Loucy (cell line): Measurements from ENCODE around the gene IQCK.

Source experiments
- EZH2phosphoT487 ChIP-seq: fragments of 200-600 bp; IDR thresholded peaks from 2 replicates; pipeline ENCODE4 v1.6.1; 2018; ENCODE audit warnings: antibody characterized with exemption, mild to moderate bottlenecking, moderate library complexity, borderline replicate concordance
- TF ChIP-seq, protein P1 (sequence below): fragments of 200-600 bp; sonication (generic); conservative IDR thresholded peaks from 2 replicates; pipeline ENCODE4 v1.5.1; 2014; ENCODE audit warnings: mild to moderate bottlenecking, antibody characterized with exemption, low read length

DNA sequence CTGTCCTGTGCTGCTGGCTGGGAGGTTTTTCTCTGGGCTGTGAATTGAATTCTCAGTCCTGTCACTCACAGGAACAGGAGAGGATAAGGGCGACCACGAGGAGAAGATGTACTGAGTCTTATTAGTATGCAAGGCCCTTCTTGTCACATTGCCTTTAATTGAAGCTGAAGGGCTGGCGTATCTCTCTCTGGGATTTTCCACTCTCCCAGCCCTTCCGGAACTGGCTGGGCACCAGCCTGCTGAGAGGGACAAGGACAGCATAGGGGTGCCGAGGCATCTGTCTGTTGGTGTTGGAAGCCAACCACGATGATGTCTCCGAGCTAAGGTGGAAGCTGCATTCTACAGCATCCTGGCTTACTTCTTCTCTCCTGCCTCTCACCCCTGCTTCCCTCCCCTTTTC lies 133.4 kb downstream of the IQCK start:
- TF ChIP-seq, protein P1, sequence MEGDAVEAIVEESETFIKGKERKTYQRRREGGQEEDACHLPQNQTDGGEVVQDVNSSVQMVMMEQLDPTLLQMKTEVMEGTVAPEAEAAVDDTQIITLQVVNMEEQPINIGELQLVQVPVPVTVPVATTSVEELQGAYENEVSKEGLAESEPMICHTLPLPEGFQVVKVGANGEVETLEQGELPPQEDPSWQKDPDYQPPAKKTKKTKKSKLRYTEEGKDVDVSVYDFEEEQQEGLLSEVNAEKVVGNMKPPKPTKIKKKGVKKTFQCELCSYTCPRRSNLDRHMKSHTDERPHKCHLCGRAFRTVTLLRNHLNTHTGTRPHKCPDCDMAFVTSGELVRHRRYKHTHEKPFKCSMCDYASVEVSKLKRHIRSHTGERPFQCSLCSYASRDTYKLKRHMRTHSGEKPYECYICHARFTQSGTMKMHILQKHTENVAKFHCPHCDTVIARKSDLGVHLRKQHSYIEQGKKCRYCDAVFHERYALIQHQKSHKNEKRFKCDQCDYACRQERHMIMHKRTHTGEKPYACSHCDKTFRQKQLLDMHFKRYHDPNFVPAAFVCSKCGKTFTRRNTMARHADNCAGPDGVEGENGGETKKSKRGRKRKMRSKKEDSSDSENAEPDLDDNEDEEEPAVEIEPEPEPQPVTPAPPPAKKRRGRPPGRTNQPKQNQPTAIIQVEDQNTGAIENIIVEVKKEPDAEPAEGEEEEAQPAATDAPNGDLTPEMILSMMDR = no peak
- TF ChIP-seq EZH2phosphoT487 = no peak
